ENCODE data around the gene NR1D2. TPM values are rescaled to one million over a fixed set of nuclear protein-coding genes. Genes with fewer than 3 reads are reported as not detected.

The NR1D2 gene
- total RNA-seq (2014; rRNA removed; shearing (Covaris generic)) (5.0 and 7.9 TPM in 2 replicates), total RNA-seq (2022) (5.7 and 8.8 TPM in 2 replicates), Bru-seq, nascent RNA (percentile 56 among the genes with signal in this experiment), BruChase-seq, experiment 1, labeled RNA remaining after a 6-hour chase (percentile 51 among the genes with signal in this experiment), BruChase-seq, experiment 2, labeled RNA remaining after a 2-hour chase (percentile 72 among the genes with signal in this experiment)
- long read RNA-seq, full-length matches to known transcripts: 11 of 15 reads
- long read RNA-seq, partial matches to known transcripts: 0 of 15 reads
- long read RNA-seq, other reads (novel, unspliced or antisense): 4 of 15 reads

GRCh38 chr3:23944861-23945662, at the start of gene NR1D2:
TSS of gene NR1D2 (plus strand) at chr3:23945286. CDS start at chr3:23945579, 293 bp downstream.
- TF ChIP-seq EZH2phosphoT487 (IDR thresholded peaks at IDR 0.05; ENCODE audit: borderline replicate concordance, low read depth, low read length): no peak
- TF ChIP-seq, protein P1, sequence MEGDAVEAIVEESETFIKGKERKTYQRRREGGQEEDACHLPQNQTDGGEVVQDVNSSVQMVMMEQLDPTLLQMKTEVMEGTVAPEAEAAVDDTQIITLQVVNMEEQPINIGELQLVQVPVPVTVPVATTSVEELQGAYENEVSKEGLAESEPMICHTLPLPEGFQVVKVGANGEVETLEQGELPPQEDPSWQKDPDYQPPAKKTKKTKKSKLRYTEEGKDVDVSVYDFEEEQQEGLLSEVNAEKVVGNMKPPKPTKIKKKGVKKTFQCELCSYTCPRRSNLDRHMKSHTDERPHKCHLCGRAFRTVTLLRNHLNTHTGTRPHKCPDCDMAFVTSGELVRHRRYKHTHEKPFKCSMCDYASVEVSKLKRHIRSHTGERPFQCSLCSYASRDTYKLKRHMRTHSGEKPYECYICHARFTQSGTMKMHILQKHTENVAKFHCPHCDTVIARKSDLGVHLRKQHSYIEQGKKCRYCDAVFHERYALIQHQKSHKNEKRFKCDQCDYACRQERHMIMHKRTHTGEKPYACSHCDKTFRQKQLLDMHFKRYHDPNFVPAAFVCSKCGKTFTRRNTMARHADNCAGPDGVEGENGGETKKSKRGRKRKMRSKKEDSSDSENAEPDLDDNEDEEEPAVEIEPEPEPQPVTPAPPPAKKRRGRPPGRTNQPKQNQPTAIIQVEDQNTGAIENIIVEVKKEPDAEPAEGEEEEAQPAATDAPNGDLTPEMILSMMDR (conservative IDR thresholded peaks at IDR 0.05; ENCODE audit: low read length): no peak
- no TSS peak for BruUV-seq (replicated peaks)

GRCh38 chr3:23900744-23901143, 44.3 kb upstream of the NR1D2 start:
- no peak for TF ChIP-seq EZH2phosphoT487 (IDR thresholded peaks at IDR 0.05; ENCODE audit: borderline replicate concordance, low read depth, low read length)
- TF ChIP-seq, protein P1 (conservative IDR thresholded peaks at IDR 0.05; ENCODE audit: low read length): no peak
- no peak for DNase-seq (ENCODE audit: low spot score)
- Histone ChIP-seq H3K9me3 (ENCODE audit: low read length) (no peaks in the 10 kb centered on the region), H2AFZ (ENCODE audit: low read length) (no peak overlapping the region), H4K20me1 (ENCODE audit: insufficient read depth, low read length) (no peaks in the 10 kb centered on the region), H3K4me2 (ENCODE audit: low read length) (no peak overlapping the region), H3K4me1 (ENCODE audit: insufficient read depth, low read length, poor library complexity, severe bottlenecking) (no peaks in the 10 kb centered on the region), H3K9me2 (ENCODE audit: insufficient read depth, low read length) (no peaks in the 10 kb centered on the region), H3K27ac (ENCODE audit: low read depth, low read length, poor library complexity, severe bottlenecking) (no peak overlapping the region), H3K36me3 (ENCODE audit: insufficient read depth, low read length) (peaks cover 68% of the 10 kb centered on the region), H3K79me2 (ENCODE audit: insufficient read depth, low read depth, low read length) (no peaks in the 10 kb centered on the region), H3K4me3 (ENCODE audit: low read depth, low read length, poor library complexity, severe bottlenecking) (no peak overlapping the region)
- intact Hi-C loops (cut with micrococcal nuclease; ENCODE audit: unreplicated experiment): no loop called here
- POLR2A ChIA-PET: interaction anchor here (0.7 kb wide), 2 partner anchors 13 to 14 kb away, joined by 3 read pairs; no protein-coding TSS in a partner anchor
- CTCF ChIA-PET (ENCODE audit: unreplicated experiment): no interaction called here
- no TSS peak for BruUV-seq (replicated peaks)

More at GRCh38 chr3:23944861-23945662, at the start of gene NR1D2:
- H3K4me2 ChIP-seq (ENCODE audit: low read length): peak within 1 kb of the TSS; percentile 92
- POLR2A ChIA-PET: interaction anchor here (0.6 to 1.7 kb wide), 3 partner anchors 11 to 83 kb away, joined by 3 to 8 read pairs (median 5); no protein-coding TSS in a partner anchor
- H3K36me3 ChIP-seq (ENCODE audit: insufficient read depth, low read length): no peaks in the 10 kb centered on the region
- intact Hi-C loops (cut with micrococcal nuclease; ENCODE audit: unreplicated experiment): loop anchor here (1.0 to 10.0 kb wide), 7 partner anchors 28 to 743 kb away; partner anchors contain the start of genes RPL15, UBE2E1 and UBE2E2
- peak; percentile 91 for DNase-seq (ENCODE audit: low spot score)
- CTCF ChIA-PET (ENCODE audit: unreplicated experiment): no interaction called here
- no peaks in the 10 kb centered on the region for H3K9me3 ChIP-seq (ENCODE audit: low read length)
- H3K79me2 ChIP-seq (ENCODE audit: insufficient read depth, low read depth, low read length): peaks cover 9% of the 10 kb centered on the region; the same call in 1 of the 2 replicates
- H4K20me1 ChIP-seq (ENCODE audit: insufficient read depth, low read length): no peaks in the 10 kb centered on the region
- no peaks in the 10 kb centered on the region for H3K9me2 ChIP-seq (ENCODE audit: insufficient read depth, low read length)
- H3K4me3 ChIP-seq (ENCODE audit: low read depth, low read length, poor library complexity, severe bottlenecking): peak within 1 kb of the TSS; percentile 72
- H2AFZ ChIP-seq (ENCODE audit: low read length): peak within 1 kb of the TSS; percentile 78
- H3K4me1 ChIP-seq (ENCODE audit: insufficient read depth, low read length, poor library complexity, severe bottlenecking): peaks cover 28% of the 10 kb centered on the region
- peak within 1 kb of the TSS; percentile 54 for H3K27ac ChIP-seq (ENCODE audit: low read depth, low read length, poor library complexity, severe bottlenecking)

All from OCI-LY7 (cell line).